Mucosa of rectum (tissue), 2 donors: Measurements from ENCODE around the gene SSNA1.
A peak's percentile ranks its signal among the peaks of the same experiment; 100 is the strongest.

Experiments used
- H3K27ac ChIP-seq, 2 donors: one replicate each; pipeline ENCODE4 v1.7.0; 2013; ENCODE audit warnings: inconsistent platforms in 2 of 2, low read depth in 2 of 2, low read length in 2 of 2
- H3K27me3 ChIP-seq, 2 donors: one replicate each; pipeline ENCODE4 v1.7.0; 2013; ENCODE audit warnings: low read length in 2 of 2; ENCODE audit not compliant: control insufficient read depth in 2 of 2, insufficient read depth in 2 of 2
- H3K36me3 ChIP-seq, 2 donors: one replicate each; pipeline ENCODE4 v1.7.0; 2013; ENCODE audit warnings: low read length in 2 of 2; ENCODE audit not compliant: control insufficient read depth in 2 of 2, insufficient read depth in 2 of 2
- H3K4me1 ChIP-seq, 2 donors: one replicate each; pipeline ENCODE4 v1.7.0; 2013; ENCODE audit warnings: low read length in 2 of 2, mild to moderate bottlenecking in 1 of 2; ENCODE audit not compliant: control insufficient read depth in 2 of 2, insufficient read depth in 2 of 2
- H3K4me3 ChIP-seq, 2 donors: one replicate each; pipeline ENCODE4 v1.7.0; 2013; ENCODE audit warnings: low read length in 2 of 2
- H3K9ac ChIP-seq, 2 donors: one replicate each; pipeline ENCODE4 v1.7.0; 2013; ENCODE audit warnings: low read length in 2 of 2, low read depth in 1 of 2, mild to moderate bottlenecking in 1 of 2
- H3K9me3 ChIP-seq, 2 donors: one replicate each; pipeline ENCODE4 v1.7.0; 2013; ENCODE audit warnings: low read length in 2 of 2; ENCODE audit not compliant: control insufficient read depth in 2 of 2
- donor health status: healthy.
- donor health status: Normal muscosa, but diverticular disease.

Gene SSNA1

GRCh38 chr9:137201205-137201868 lies 12.9 kb downstream of the SSNA1 start:
- H3K9ac ChIP-seq, result peak overlapping the region; percentile 67 to 74
- H3K9me3 ChIP-seq, result no peaks in the 10 kb centered on the region
- H3K4me3 ChIP-seq, result peak overlapping the region; percentile 67 to 81
- H3K36me3 ChIP-seq, result no peaks in the 10 kb centered on the region
- H3K27me3 ChIP-seq, result no peaks in the 10 kb centered on the region
- peak overlapping the region; percentile 74 to 90 for H3K27ac ChIP-seq
- H3K4me1 ChIP-seq, result peaks cover 57% of the 10 kb centered on the region in 2 donors

GRCh38 chr9:137202966-137203365 lies 14.5 kb downstream of the SSNA1 start:
- Histone ChIP-seq H3K9ac (no peak overlapping the region), H3K4me3 (no peak overlapping the region), H3K36me3 (no peaks in the 10 kb centered on the region), H3K27me3 (no peaks in the 10 kb centered on the region), H3K9me3 (no peaks in the 10 kb centered on the region), H3K27ac (no peak overlapping the region), H3K4me1 (peaks cover 50 to 54% of the 10 kb centered on the region in 2 donors)

GRCh38 chr9:137204731-137205125 lies 16.3 kb downstream of the SSNA1 start:
- Histone ChIP-seq H3K9ac (peak overlapping the region; percentile 86 to 88), H3K36me3 (no peaks in the 10 kb centered on the region), H3K4me3 (peak overlapping the region; percentile 90 to 98), H3K9me3 (no peaks in the 10 kb centered on the region), H3K27me3 (no peaks in the 10 kb centered on the region), H3K4me1 (peaks cover 37 to 38% of the 10 kb centered on the region in 2 donors), H3K27ac (peak overlapping the region; percentile 55 to 83)

- peak within 1 kb of the TSS; percentile 57 to 83 for H3K27ac ChIP-seq
- peaks cover 37 to 38% of the 10 kb centered on the region in 2 donors for H3K4me1 ChIP-seq
- H3K9ac ChIP-seq, result peak within 1 kb of the TSS; percentile 88 to 93
- H3K9me3 ChIP-seq, result no peaks in the 10 kb centered on the region
- peak within 1 kb of the TSS; percentile 90 to 98 for H3K4me3 ChIP-seq
- H3K27me3 ChIP-seq, result no peaks in the 10 kb centered on the region
- no peaks in the 10 kb centered on the region for H3K36me3 ChIP-seq
Observed at GRCh38 chr9:137205126-137206069, 16.9 kb downstream of the SSNA1 start, which contains the start of the genes NDOR1 and TMEM203. Gene NDOR1, plus strand, starts transcription at chr9:137205700. Its CDS starts 78 bp downstream, at chr9:137205778. Gene TMEM203, minus strand, starts transcription at chr9:137205648. Its CDS starts 234 bp downstream, at chr9:137205414.

GRCh38 chr9:137206602-137207001 lies 18.1 kb downstream of the SSNA1 start:
- Histone ChIP-seq H3K9ac (peak overlapping the region in 1 of 2 donors; percentile 93), H3K4me3 (peak overlapping the region; percentile 90 to 98), H3K36me3 (no peaks in the 10 kb centered on the region), H3K27me3 (no peaks in the 10 kb centered on the region), H3K27ac (no peak overlapping the region), H3K4me1 (peaks cover 31 to 32% of the 10 kb centered on the region in 2 donors), H3K9me3 (no peaks in the 10 kb centered on the region)

- no peaks in the 10 kb centered on the region for H3K27me3 ChIP-seq
- no peaks in the 10 kb centered on the region for H3K9me3 ChIP-seq
- H3K27ac ChIP-seq, result no peak overlapping the region
- no peaks in the 10 kb centered on the region for H3K36me3 ChIP-seq
- H3K4me1 ChIP-seq, result peaks cover 3 to 6% of the 10 kb centered on the region in 2 donors
- H3K4me3 ChIP-seq, result no peak overlapping the region
- no peak overlapping the region for H3K9ac ChIP-seq
Observed at GRCh38 chr9:137211532-137211931, 23.1 kb downstream of the SSNA1 start.

GRCh38 chr9:137212520-137212919 lies 24.0 kb downstream of the SSNA1 start:
- H3K9me3 ChIP-seq, result no peaks in the 10 kb centered on the region
- H3K9ac ChIP-seq, result no peak overlapping the region
- no peaks in the 10 kb centered on the region for H3K36me3 ChIP-seq
- no peak overlapping the region for H3K4me3 ChIP-seq
- no peaks in the 10 kb centered on the region for H3K27me3 ChIP-seq
- H3K27ac ChIP-seq, result no peak overlapping the region
- peaks cover 3 to 7% of the 10 kb centered on the region in 2 donors for H3K4me1 ChIP-seq

GRCh38 chr9:137213160-137214060 lies 24.9 kb downstream of the SSNA1 start:
- H3K4me3 ChIP-seq, result no peak overlapping the region
- no peaks in the 10 kb centered on the region for H3K9me3 ChIP-seq
- no peak overlapping the region for H3K9ac ChIP-seq
- H3K36me3 ChIP-seq, result no peaks in the 10 kb centered on the region
- no peak overlapping the region for H3K27ac ChIP-seq
- H3K4me1 ChIP-seq, result peaks cover 10 to 16% of the 10 kb centered on the region in 2 donors
- no peaks in the 10 kb centered on the region for H3K27me3 ChIP-seq

- no peak overlapping the region for H3K27ac ChIP-seq
- no peaks in the 10 kb centered on the region for H3K27me3 ChIP-seq
- H3K9ac ChIP-seq, result no peak overlapping the region
- no peak overlapping the region for H3K4me3 ChIP-seq
- H3K4me1 ChIP-seq, result peaks cover 17 to 22% of the 10 kb centered on the region in 2 donors
- H3K36me3 ChIP-seq, result no peaks in the 10 kb centered on the region
- H3K9me3 ChIP-seq, result no peaks in the 10 kb centered on the region
Observed at GRCh38 chr9:137214620-137215019, 26.1 kb downstream of the SSNA1 start.
